K562 (cell line): Measurements from ENCODE around the gene DYNC1H1.

Source experiments
- CBX1 ChIP-seq: sonication (generic); IDR thresholded peaks from 2 replicates; pipeline ENCODE4 v1.6.1; 2016; ENCODE audit warnings: antibody characterized with exemption, low read depth, mild to moderate bottlenecking
- CHD2 ChIP-seq: IDR thresholded peaks from 2 replicates; pipeline ENCODE4 v1.6.1; 2011; ENCODE audit warnings: low read depth, low read length
- EP300 ChIP-seq: IDR thresholded peaks from 2 replicates; pipeline ENCODE4 v1.6.1; 2012; ENCODE audit warnings: low read length, improper control_type of control experiment
- MAX ChIP-seq: sonication (generic); formaldehyde crosslinking; IDR thresholded peaks from 2 replicates; pipeline ENCODE4 v1.9.0; 2022; ENCODE audit warnings: mild to moderate bottlenecking, missing genetic modification reagents
- MXI1 ChIP-seq: IDR thresholded peaks from 2 replicates; pipeline ENCODE4 v1.6.1; 2011; ENCODE audit warnings: low read depth, mild to moderate bottlenecking, improper control_type of control experiment, low read length
- POLR2A ChIP-seq: fragments of 450-650 bp; conservative IDR thresholded peaks from 2 replicates; pipeline ENCODE4 v1.6.1; 2016

GRCh38 chr14:102035914-102036313 is 71.5 kb downstream of the DYNC1H1 start:
- no peak for TF ChIP-seq MAX (CRISPR knock-in tag)
- no peak for TF ChIP-seq MXI1
- no peak for TF ChIP-seq EP300
- no peak for TF ChIP-seq CHD2
- no peak for TF ChIP-seq POLR2A
- TF ChIP-seq CBX1, result no peak
